HepG2 (cell line): ENCODE data around the gene ADGRF1. TPM values are rescaled to one million over a fixed set of nuclear protein-coding genes. Genes with fewer than 3 reads are reported as not detected.

ENCODE experiments used
- BRCA1 ChIP-seq: sonication (generic); formaldehyde crosslinking; IDR thresholded peaks from 2 replicates; pipeline ENCODE4 v1.4.0; 2020; ENCODE audit warnings: missing genetic modification reagents
- CEBPZ ChIP-seq: IDR thresholded peaks from 2 replicates; pipeline ENCODE4 v1.6.1; 2012; ENCODE audit warnings: low read length, improper control_type of control experiment
- MZF1 ChIP-seq: sonication (generic); formaldehyde crosslinking; IDR thresholded peaks from 2 replicates; pipeline ENCODE4 v1.8.1; 2023; ENCODE audit warnings: mild to moderate bottlenecking, missing genetic modification reagents, borderline replicate concordance
- NFATC3 ChIP-seq: sonication (generic); formaldehyde crosslinking; IDR thresholded peaks from 2 replicates; pipeline ENCODE4 v1.5.1; 2020; ENCODE audit warnings: mild to moderate bottlenecking, missing genetic modification reagents
- SMAD9 ChIP-seq: sonication (generic); formaldehyde crosslinking; IDR thresholded peaks from 2 replicates; pipeline ENCODE4 v1.5.1; 2020; ENCODE audit warnings: mild to moderate bottlenecking, missing genetic modification reagents
- SOX6 ChIP-seq, 2 experiments: fragments of 450-650 bp in 1 of 2; sonication (generic) in 1 of 2; formaldehyde crosslinking in 1 of 2; IDR thresholded peaks; 2 replicates each; pipeline versions ENCODE4 v1.4.0 to v1.6.1; 2017 to 2020; ENCODE audit warnings: antibody characterized with exemption in 1 of 2, mild to moderate bottlenecking in 1 of 2, missing genetic modification reagents in 1 of 2
- ZC3H13 ChIP-seq: sonication (generic); formaldehyde crosslinking; IDR thresholded peaks from 2 replicates; pipeline ENCODE4 v1.8.1; 2023; ENCODE audit warnings: mild to moderate bottlenecking, missing genetic modification reagents, moderate library complexity
- ZNF354B ChIP-seq: sonication (generic); formaldehyde crosslinking; IDR thresholded peaks from 2 replicates; pipeline ENCODE4 v1.8.0; 2022; ENCODE audit warnings: mild to moderate bottlenecking, missing genetic modification reagents
- ZNF446 ChIP-seq: sonication (generic); formaldehyde crosslinking; IDR thresholded peaks from 2 replicates; pipeline ENCODE4 v1.5.0; 2020; ENCODE audit warnings: mild to moderate bottlenecking, missing genetic modification reagents
- polyA plus RNA-seq, 8 experiments: library from polyadenylated mRNA; depleted of rRNA in 3 of 8; stranded (reverse) in 7 of 8; unstranded in 1 of 8; fragments of >200 nt; fragmentation: Illumina TruSeq in 4 of 8; extraction: Trizol in 4 of 8; gene quantifications; 2 replicates each; pipeline versions ENCODE4 v1.2.1 to v1.2.3, GENCODE V29; 2011 to 2016; ENCODE audit warnings: low read depth in 4 of 8, missing spikeins in 1 of 8, mixed read lengths in 1 of 8; ENCODE audit not compliant: insufficient read depth in 1 of 8
- total RNA-seq, 5 experiments: library from RNA; depleted of rRNA; stranded (reverse); fragments of >200 nt; fragmentation: Illumina TruSeq; extraction: Trizol; gene quantifications; 2 replicates each; pipeline ENCODE4 v1.2.3, GENCODE V29; 2016; ENCODE audit warnings: low read depth in 1 of 5
- TF ChIP-seq, protein P1 (sequence below): sonication (generic); formaldehyde crosslinking; IDR thresholded peaks from 2 replicates; pipeline ENCODE4 v1.4.0; 2020; ENCODE audit warnings: mild to moderate bottlenecking, missing genetic modification reagents

Gene ADGRF1
- total and polyA plus RNA-seq, 2 of the 13 experiments (the other 11 are each of a cell fraction or from before 2014, with no cell fraction given), result not detected

DNA sequence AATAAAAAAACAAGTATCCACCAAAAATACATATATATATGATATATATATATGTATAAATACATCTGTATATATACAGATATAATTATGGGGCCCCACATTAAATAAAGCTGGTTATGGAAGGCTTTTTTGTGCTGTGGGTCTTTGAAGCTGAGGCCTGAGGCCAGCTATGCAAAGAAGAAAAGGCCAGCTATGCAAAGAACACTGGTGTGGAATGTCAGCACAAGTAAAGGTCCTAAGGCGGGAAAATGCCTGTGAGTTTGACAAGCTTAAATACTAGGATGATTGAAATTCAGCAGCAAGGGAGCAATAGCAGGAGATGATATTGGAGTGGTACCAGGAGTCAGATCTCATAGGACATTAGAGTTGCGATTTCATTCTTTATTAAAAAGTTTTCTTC lies 25.2 kb downstream of the ADGRF1 start (continued):
- TF ChIP-seq SOX6 (IDR thresholded peaks at IDR 0.05), result no peak
- TF ChIP-seq SOX6 (CRISPR knock-in tag; IDR thresholded peaks at IDR 0.05), result no peak
- TF ChIP-seq NFATC3 (CRISPR knock-in tag), result no peak
- TF ChIP-seq BRCA1 (CRISPR knock-in tag), result no peak
- no peak for TF ChIP-seq SMAD9
- no peak for TF ChIP-seq ZC3H13 (CRISPR knock-in tag)
- no peak for TF ChIP-seq ZNF446 (CRISPR knock-in tag)
- TF ChIP-seq MZF1 (CRISPR knock-in tag), result no peak
- TF ChIP-seq, protein P1, sequence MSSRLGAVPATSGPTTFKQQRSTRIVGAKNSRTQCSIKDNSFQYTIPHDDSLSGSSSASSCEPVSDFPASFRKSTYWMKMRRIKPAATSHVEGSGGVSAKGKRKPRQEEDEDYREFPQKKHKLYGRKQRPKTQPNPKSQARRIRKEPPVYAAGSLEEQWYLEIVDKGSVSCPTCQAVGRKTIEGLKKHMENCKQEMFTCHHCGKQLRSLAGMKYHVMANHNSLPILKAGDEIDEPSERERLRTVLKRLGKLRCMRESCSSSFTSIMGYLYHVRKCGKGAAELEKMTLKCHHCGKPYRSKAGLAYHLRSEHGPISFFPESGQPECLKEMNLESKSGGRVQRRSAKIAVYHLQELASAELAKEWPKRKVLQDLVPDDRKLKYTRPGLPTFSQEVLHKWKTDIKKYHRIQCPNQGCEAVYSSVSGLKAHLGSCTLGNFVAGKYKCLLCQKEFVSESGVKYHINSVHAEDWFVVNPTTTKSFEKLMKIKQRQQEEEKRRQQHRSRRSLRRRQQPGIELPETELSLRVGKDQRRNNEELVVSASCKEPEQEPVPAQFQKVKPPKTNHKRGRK (CRISPR knock-in tag), result no peak
- no peak for TF ChIP-seq ZNF354B
- TF ChIP-seq CEBPZ, result no peak
